HepG2 (cell line): Measurements from ENCODE around the gene HDAC10. TPM values are rescaled to one million over a fixed set of nuclear protein-coding genes. Genes with fewer than 3 reads are reported as not detected.

ENCODE experiments used
- CC2D1A ChIP-seq: sonication (generic); formaldehyde crosslinking; IDR thresholded peaks from 2 replicates; pipeline ENCODE4 v1.8.1; 2023; ENCODE audit warnings: mild to moderate bottlenecking, missing genetic modification reagents
- CENPX ChIP-seq: sonication (generic); formaldehyde crosslinking; IDR thresholded peaks from 2 replicates; pipeline ENCODE4 v1.9.0; 2021; ENCODE audit warnings: mild to moderate bottlenecking, missing genetic modification reagents, moderate library complexity
- DMAP1 ChIP-seq: IDR thresholded peaks from 2 replicates; pipeline ENCODE4 v1.6.1; 2016
- DNMT1 ChIP-seq: sonication (generic); formaldehyde crosslinking; IDR thresholded peaks from 2 replicates; pipeline ENCODE4 v1.5.1; 2020; ENCODE audit warnings: mild to moderate bottlenecking, missing genetic modification reagents
- HNRNPL ChIP-seq: fragments of 200-400 bp; formaldehyde crosslinking; IDR thresholded peaks from 2 replicates; pipeline ENCODE4 v1.6.1; 2017; ENCODE audit warnings: mild to moderate bottlenecking, low read depth, low read length
- HOXA3 ChIP-seq: sonication (generic); formaldehyde crosslinking; IDR thresholded peaks from 2 replicates; pipeline ENCODE4 v1.5.0; 2020; ENCODE audit warnings: missing genetic modification reagents
- HOXA5 ChIP-seq: sonication (generic); formaldehyde crosslinking; IDR thresholded peaks from 2 replicates; pipeline ENCODE4 v1.4.0; 2020; ENCODE audit warnings: missing genetic modification reagents
- HOXA7 ChIP-seq: sonication (generic); formaldehyde crosslinking; IDR thresholded peaks from 2 replicates; pipeline ENCODE4 v1.8.1; 2022; ENCODE audit warnings: mild to moderate bottlenecking, missing genetic modification reagents, moderate library complexity
- KLF9 ChIP-seq: IDR thresholded peaks from 2 replicates; pipeline ENCODE4 v1.6.1; 2016; ENCODE audit warnings: low read depth
- LCORL ChIP-seq, 2 experiments: fragments of 450-650 bp in 1 of 2; sonication (generic) in 1 of 2; formaldehyde crosslinking in 1 of 2; IDR thresholded peaks; 2 replicates each; pipeline versions ENCODE4 v1.5.0 to v1.6.1; 2017 to 2020; ENCODE audit warnings: antibody characterized with exemption in 1 of 2, missing genetic modification reagents in 1 of 2
- NFYB ChIP-seq: sonication (generic); formaldehyde crosslinking; IDR thresholded peaks from 2 replicates; pipeline ENCODE4 v1.4.0; 2020; ENCODE audit warnings: missing genetic modification reagents
- NONO ChIP-seq, 2 experiments: fragments of 450-650 bp in 1 of 2; sonication (generic) in 1 of 2; formaldehyde crosslinking in 1 of 2; IDR thresholded peaks in 1 of 2; conservative IDR thresholded peaks in 1 of 2; 2 replicates each; pipeline versions ENCODE4 v1.6.1 to v1.8.0; 2017 to 2022; ENCODE audit warnings: mild to moderate bottlenecking in 1 of 2, missing genetic modification reagents in 1 of 2, moderate library complexity in 1 of 2
- RBM22 ChIP-seq: fragments of 200-400 bp; formaldehyde crosslinking; optimal IDR thresholded peaks from 2 replicates; pipeline ENCODE3; 2017; ENCODE audit warnings: mild to moderate bottlenecking, low read length, moderate library complexity
- TP53 ChIP-seq: sonication (generic); formaldehyde crosslinking; conservative IDR thresholded peaks from 2 replicates; pipeline ENCODE4 v1.4.0; 2020; ENCODE audit warnings: missing genetic modification reagents
- ZNF317 ChIP-seq: sonication (generic); formaldehyde crosslinking; IDR thresholded peaks from 2 replicates; pipeline ENCODE4 v1.5.0; 2020; ENCODE audit warnings: mild to moderate bottlenecking, missing genetic modification reagents
- ZNF326 ChIP-seq: sonication (generic); formaldehyde crosslinking; IDR thresholded peaks from 2 replicates; pipeline ENCODE4 v1.4.0; 2020; ENCODE audit warnings: missing genetic modification reagents, borderline replicate concordance
- ZNF746 ChIP-seq: sonication (generic); formaldehyde crosslinking; IDR thresholded peaks from 2 replicates; pipeline ENCODE4 v1.8.0; 2022; ENCODE audit warnings: mild to moderate bottlenecking, missing genetic modification reagents
- ZSCAN21 ChIP-seq: sonication (generic); formaldehyde crosslinking; IDR thresholded peaks from 2 replicates; pipeline ENCODE4 v1.8.0; 2022; ENCODE audit warnings: mild to moderate bottlenecking, missing genetic modification reagents, moderate library complexity, borderline replicate concordance
- polyA plus RNA-seq, 8 experiments: library from polyadenylated mRNA; depleted of rRNA in 3 of 8; stranded (reverse) in 7 of 8; unstranded in 1 of 8; fragments of >200 nt; fragmentation: Illumina TruSeq in 4 of 8; extraction: Trizol in 4 of 8; gene quantifications; 2 replicates each; pipeline versions ENCODE4 v1.2.1 to v1.2.3, GENCODE V29; 2011 to 2016; ENCODE audit warnings: low read depth in 4 of 8, missing spikeins in 1 of 8, mixed read lengths in 1 of 8; ENCODE audit not compliant: insufficient read depth in 1 of 8
- total RNA-seq, 5 experiments: library from RNA; depleted of rRNA; stranded (reverse); fragments of >200 nt; fragmentation: Illumina TruSeq; extraction: Trizol; gene quantifications; 2 replicates each; pipeline ENCODE4 v1.2.3, GENCODE V29; 2016; ENCODE audit warnings: low read depth in 1 of 5
- TF ChIP-seq, protein P1 (sequence below): sonication (generic); formaldehyde crosslinking; IDR thresholded peaks from 2 replicates; pipeline ENCODE4 v1.8.0; 2023; ENCODE audit warnings: mild to moderate bottlenecking, missing genetic modification reagents
- TF ChIP-seq, protein P2 (sequence below): sonication (generic); formaldehyde crosslinking; IDR thresholded peaks from 2 replicates; pipeline ENCODE4 v1.8.0; 2022; ENCODE audit warnings: missing genetic modification reagents, mild to moderate bottlenecking, moderate library complexity, borderline replicate concordance
- TF ChIP-seq, protein P3 (sequence below): sonication (generic); formaldehyde crosslinking; IDR thresholded peaks from 2 replicates; pipeline ENCODE4 v1.5.0; 2020; ENCODE audit warnings: mild to moderate bottlenecking, missing genetic modification reagents
- TF ChIP-seq, protein P4 (sequence below): IDR thresholded peaks from 2 replicates; pipeline ENCODE4 v1.6.1; 2016; ENCODE audit warnings: missing compliant biosample characterization, missing genetic modification reagents, borderline replicate concordance

The HDAC10 gene
- total and polyA plus RNA-seq, 2 of the 13 experiments (the other 11 are each of a cell fraction or from before 2014, with no cell fraction given), result 13.9 to 14.9 TPM

GRCh38 chr22:50293441-50294318 lies 42.6 kb upstream of the HDAC10 start (continued):
- TF ChIP-seq RBM22 (peak; percentile 51), NONO (IDR thresholded peaks at IDR 0.05) (no peak), NONO (CRISPR knock-in tag; conservative IDR thresholded peaks at IDR 0.05) (peak; percentile 60; the same call in 1 of the 2 replicates), CC2D1A (0 out of 2 replicates have a peak, but pooled peaks have one; percentile 31), NFYB (CRISPR knock-in tag) (peak; percentile 22; the same call in 1 of the 2 replicates), DNMT1 (no peak), HNRNPL (peak; percentile 100), HOXA3 (CRISPR knock-in tag) (peak; percentile 87), ZSCAN21 (CRISPR knock-in tag) (peak; percentile 78), HOXA5 (CRISPR knock-in tag) (0 out of 2 replicates have a peak, but pooled peaks have one; percentile 50), ZNF326 (CRISPR knock-in tag) (no peak), TP53 (CRISPR knock-in tag) (peak; percentile 66; the same call in 1 of the 2 replicates), DMAP1 (CRISPR knock-in tag) (peak; percentile 79), LCORL (IDR thresholded peaks at IDR 0.05) (no peak), LCORL (CRISPR knock-in tag; IDR thresholded peaks at IDR 0.05) (peak; percentile 91), ZNF746 (CRISPR knock-in tag) (peak; percentile 93), ZNF317 (CRISPR knock-in tag) (0 out of 2 replicates have a peak, but pooled peaks have one; percentile 36), HOXA7 (CRISPR knock-in tag) (no peak), CENPX (CRISPR knock-in tag) (no peak), KLF9 (CRISPR knock-in tag) (no peak)
- TF ChIP-seq, protein P1, sequence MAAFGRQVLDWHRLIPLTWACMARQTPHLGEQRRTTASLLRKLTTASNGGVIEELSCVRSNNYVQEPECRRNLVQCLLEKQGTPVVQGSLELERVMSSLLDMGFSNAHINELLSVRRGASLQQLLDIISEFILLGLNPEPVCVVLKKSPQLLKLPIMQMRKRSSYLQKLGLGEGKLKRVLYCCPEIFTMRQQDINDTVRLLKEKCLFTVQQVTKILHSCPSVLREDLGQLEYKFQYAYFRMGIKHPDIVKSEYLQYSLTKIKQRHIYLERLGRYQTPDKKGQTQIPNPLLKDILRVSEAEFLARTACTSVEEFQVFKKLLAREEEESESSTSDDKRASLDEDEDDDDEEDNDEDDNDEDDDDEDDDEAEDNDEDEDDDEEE (CRISPR knock-in tag), result peak; percentile 85; the same call in 1 of the 2 replicates
- TF ChIP-seq, protein P2, sequence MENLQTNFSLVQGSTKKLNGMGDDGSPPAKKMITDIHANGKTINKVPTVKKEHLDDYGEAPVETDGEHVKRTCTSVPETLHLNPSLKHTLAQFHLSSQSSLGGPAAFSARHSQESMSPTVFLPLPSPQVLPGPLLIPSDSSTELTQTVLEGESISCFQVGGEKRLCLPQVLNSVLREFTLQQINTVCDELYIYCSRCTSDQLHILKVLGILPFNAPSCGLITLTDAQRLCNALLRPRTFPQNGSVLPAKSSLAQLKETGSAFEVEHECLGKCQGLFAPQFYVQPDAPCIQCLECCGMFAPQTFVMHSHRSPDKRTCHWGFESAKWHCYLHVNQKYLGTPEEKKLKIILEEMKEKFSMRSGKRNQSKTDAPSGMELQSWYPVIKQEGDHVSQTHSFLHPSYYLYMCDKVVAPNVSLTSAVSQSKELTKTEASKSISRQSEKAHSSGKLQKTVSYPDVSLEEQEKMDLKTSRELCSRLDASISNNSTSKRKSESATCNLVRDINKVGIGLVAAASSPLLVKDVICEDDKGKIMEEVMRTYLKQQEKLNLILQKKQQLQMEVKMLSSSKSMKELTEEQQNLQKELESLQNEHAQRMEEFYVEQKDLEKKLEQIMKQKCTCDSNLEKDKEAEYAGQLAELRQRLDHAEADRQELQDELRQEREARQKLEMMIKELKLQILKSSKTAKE, result peak; percentile 68
- TF ChIP-seq, protein P3, sequence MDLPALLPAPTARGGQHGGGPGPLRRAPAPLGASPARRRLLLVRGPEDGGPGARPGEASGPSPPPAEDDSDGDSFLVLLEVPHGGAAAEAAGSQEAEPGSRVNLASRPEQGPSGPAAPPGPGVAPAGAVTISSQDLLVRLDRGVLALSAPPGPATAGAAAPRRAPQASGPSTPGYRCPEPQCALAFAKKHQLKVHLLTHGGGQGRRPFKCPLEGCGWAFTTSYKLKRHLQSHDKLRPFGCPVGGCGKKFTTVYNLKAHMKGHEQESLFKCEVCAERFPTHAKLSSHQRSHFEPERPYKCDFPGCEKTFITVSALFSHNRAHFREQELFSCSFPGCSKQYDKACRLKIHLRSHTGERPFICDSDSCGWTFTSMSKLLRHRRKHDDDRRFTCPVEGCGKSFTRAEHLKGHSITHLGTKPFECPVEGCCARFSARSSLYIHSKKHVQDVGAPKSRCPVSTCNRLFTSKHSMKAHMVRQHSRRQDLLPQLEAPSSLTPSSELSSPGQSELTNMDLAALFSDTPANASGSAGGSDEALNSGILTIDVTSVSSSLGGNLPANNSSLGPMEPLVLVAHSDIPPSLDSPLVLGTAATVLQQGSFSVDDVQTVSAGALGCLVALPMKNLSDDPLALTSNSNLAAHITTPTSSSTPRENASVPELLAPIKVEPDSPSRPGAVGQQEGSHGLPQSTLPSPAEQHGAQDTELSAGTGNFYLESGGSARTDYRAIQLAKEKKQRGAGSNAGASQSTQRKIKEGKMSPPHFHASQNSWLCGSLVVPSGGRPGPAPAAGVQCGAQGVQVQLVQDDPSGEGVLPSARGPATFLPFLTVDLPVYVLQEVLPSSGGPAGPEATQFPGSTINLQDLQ (CRISPR knock-in tag), result peak; percentile 62; the same call in 1 of the 2 replicates
- TF ChIP-seq, protein P4, sequence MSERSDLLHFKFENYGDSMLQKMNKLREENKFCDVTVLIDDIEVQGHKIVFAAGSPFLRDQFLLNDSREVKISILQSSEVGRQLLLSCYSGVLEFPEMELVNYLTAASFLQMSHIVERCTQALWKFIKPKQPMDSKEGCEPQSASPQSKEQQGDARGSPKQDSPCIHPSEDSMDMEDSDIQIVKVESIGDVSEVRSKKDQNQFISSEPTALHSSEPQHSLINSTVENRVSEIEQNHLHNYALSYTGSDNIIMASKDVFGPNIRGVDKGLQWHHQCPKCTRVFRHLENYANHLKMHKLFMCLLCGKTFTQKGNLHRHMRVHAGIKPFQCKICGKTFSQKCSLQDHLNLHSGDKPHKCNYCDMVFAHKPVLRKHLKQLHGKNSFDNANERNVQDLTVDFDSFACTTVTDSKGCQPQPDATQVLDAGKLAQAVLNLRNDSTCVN, result no peak
